Liver (tissue), 9 donors: ENCODE measurements around the gene FAM120AOS. TPM values are rescaled to one million over a fixed set of nuclear protein-coding genes. Genes with fewer than 3 reads are reported as not detected.

Experiments used
- DNase-seq: peaks from one replicate; pipeline ENCODE4 v3.0.0-alpha.2; 2017; ENCODE audit warnings: low spot score
- H3K27ac ChIP-seq, 2 donors: one replicate each; pipeline ENCODE4 v1.7.0; 2013; ENCODE audit warnings: inconsistent platforms in 2 of 2, low read length in 2 of 2, control low read depth in 1 of 2, low read depth in 1 of 2, mild to moderate bottlenecking in 1 of 2
- H3K27me3 ChIP-seq, 4 donors: one replicate each; pipeline versions ENCODE4 v1.6.1 to v1.7.0; 2013; ENCODE audit warnings: low read length in 3 of 4, inconsistent platforms in 1 of 4, mild to moderate bottlenecking in 1 of 4, moderate library complexity in 1 of 4; ENCODE audit not compliant: control insufficient read depth in 4 of 4, insufficient read depth in 4 of 4
- H3K36me3 ChIP-seq, 4 donors: one replicate each; pipeline versions ENCODE4 v1.6.1 to v1.7.0; 2013; ENCODE audit warnings: low read length in 3 of 4, mild to moderate bottlenecking in 3 of 4, low read depth in 1 of 4, moderate library complexity in 1 of 4; ENCODE audit not compliant: control insufficient read depth in 4 of 4, insufficient read depth in 3 of 4
- H3K4me1 ChIP-seq, 4 donors: one replicate each; pipeline versions ENCODE4 v1.6.1 to v1.7.0; 2013; ENCODE audit warnings: low read length in 3 of 4, mild to moderate bottlenecking in 3 of 4, moderate library complexity in 1 of 4; ENCODE audit not compliant: control insufficient read depth in 4 of 4, insufficient read depth in 4 of 4
- H3K4me3 ChIP-seq, 3 donors: one replicate each; pipeline versions ENCODE4 v1.6.1 to v1.7.0; 2013; ENCODE audit warnings: low read length in 3 of 3, control low read depth in 1 of 3, low read depth in 1 of 3, mild to moderate bottlenecking in 1 of 3
- H3K9ac ChIP-seq, 2 donors: one replicate each; pipeline ENCODE4 v1.7.0; 2013; ENCODE audit warnings: low read length in 2 of 2, mild to moderate bottlenecking in 2 of 2, moderate library complexity in 2 of 2, control low read depth in 1 of 2, low read depth in 1 of 2
- H3K9me3 ChIP-seq, 4 donors: one replicate each; pipeline versions ENCODE4 v1.6.1 to v1.7.0; 2013; ENCODE audit warnings: low read length in 3 of 4; ENCODE audit not compliant: control insufficient read depth in 4 of 4
- CTCF ChIP-seq: fragments of 150-350 bp; IDR thresholded peaks from 2 replicates; pipeline ENCODE4 v1.5.1; 2017; ENCODE audit warnings: improper control_type of control experiment, low read depth, low read length; ENCODE audit not compliant: missing input control
- FOXA1 ChIP-seq: IDR thresholded peaks from 2 replicates; pipeline ENCODE4 v1.6.1; 2016; ENCODE audit warnings: antibody characterized with exemption
- GABPA ChIP-seq, 2 donors: IDR thresholded peaks in 1 of 2; conservative IDR thresholded peaks in 1 of 2; 2 replicates each; pipeline ENCODE4 v1.6.1; 2016; ENCODE audit warnings: antibody characterized with exemption in 2 of 2, mild to moderate bottlenecking in 1 of 2, moderate library complexity in 1 of 2
- HNF4A ChIP-seq, 2 donors: conservative IDR thresholded peaks; 2 replicates each; pipeline ENCODE4 v1.6.1; 2016; ENCODE audit warnings: antibody characterized with exemption in 2 of 2, mild to moderate bottlenecking in 2 of 2
- JUND ChIP-seq, 2 donors: IDR thresholded peaks; 2 replicates each; pipeline ENCODE4 v1.6.1; 2016; ENCODE audit warnings: antibody characterized with exemption in 2 of 2
- MAX ChIP-seq: IDR thresholded peaks from 2 replicates; pipeline ENCODE4 v1.6.1; 2016; ENCODE audit warnings: antibody characterized with exemption
- RAD21 ChIP-seq, 2 donors: IDR thresholded peaks; 2 replicates each; pipeline ENCODE4 v1.6.1; 2016; ENCODE audit warnings: antibody characterized with exemption in 2 of 2, mild to moderate bottlenecking in 2 of 2
- YY1 ChIP-seq: IDR thresholded peaks from 2 replicates; pipeline ENCODE4 v1.6.1; 2016; ENCODE audit warnings: antibody characterized with exemption, mild to moderate bottlenecking
- whole genome bisulfite sequencing: extraction: QIAGEN DNeasy Blood & Tissue Kit; methylation state at CpG from one replicate; pipeline ENCODE4 v1.1.7; 2013; 5-methylcytosine and 5-hydroxymethylcytosine counted together
- polyA plus RNA-seq, 2 donors: library from polyadenylated mRNA; stranded (reverse) in 1 of 2; unstranded in 1 of 2; fragments of 200-250 nt in 1 of 2; fragments of >200 nt in 1 of 2; fragmentation: Nextera tagmentation in 1 of 2; extraction: Ambion mirVana in 1 of 2; gene quantifications; one replicate each; pipeline versions ENCODE4 v1.2.1 to v1.2.3, GENCODE V29; 2013 to 2015
- total RNA-seq, 2 donors: library from RNA; depleted of rRNA; stranded (reverse); fragments of >200 nt; gene quantifications; one replicate each; pipeline ENCODE4 v1.2.3, GENCODE V29; 2014
- TF ChIP-seq, protein P1 (sequence below): IDR thresholded peaks from 2 replicates; pipeline ENCODE4 v1.6.1; 2016; ENCODE audit warnings: antibody characterized with exemption
- TF ChIP-seq, protein P2 (sequence below): IDR thresholded peaks from 2 replicates; pipeline ENCODE4 v1.6.1; 2016; ENCODE audit warnings: antibody characterized with exemption
- donor health status: healthy.
- donor health status: healthy.
- donor health status: healthy.
- donor health status: healthy.
- donor health status: healthy.

The FAM120AOS gene
- total and polyA plus RNA-seq, 4 donors, result 16.4 to 25.0 (median 17.3) TPM

GRCh38 chr9:93451849-93452709, 1.3 kb downstream of the FAM120AOS start (continued):
- TF ChIP-seq, protein P1, sequence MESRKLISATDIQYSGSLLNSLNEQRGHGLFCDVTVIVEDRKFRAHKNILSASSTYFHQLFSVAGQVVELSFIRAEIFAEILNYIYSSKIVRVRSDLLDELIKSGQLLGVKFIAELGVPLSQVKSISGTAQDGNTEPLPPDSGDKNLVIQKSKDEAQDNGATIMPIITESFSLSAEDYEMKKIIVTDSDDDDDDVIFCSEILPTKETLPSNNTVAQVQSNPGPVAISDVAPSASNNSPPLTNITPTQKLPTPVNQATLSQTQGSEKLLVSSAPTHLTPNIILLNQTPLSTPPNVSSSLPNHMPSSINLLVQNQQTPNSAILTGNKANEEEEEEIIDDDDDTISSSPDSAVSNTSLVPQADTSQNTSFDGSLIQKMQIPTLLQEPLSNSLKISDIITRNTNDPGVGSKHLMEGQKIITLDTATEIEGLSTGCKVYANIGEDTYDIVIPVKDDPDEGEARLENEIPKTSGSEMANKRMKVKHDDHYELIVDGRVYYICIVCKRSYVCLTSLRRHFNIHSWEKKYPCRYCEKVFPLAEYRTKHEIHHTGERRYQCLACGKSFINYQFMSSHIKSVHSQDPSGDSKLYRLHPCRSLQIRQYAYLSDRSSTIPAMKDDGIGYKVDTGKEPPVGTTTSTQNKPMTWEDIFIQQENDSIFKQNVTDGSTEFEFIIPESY, result no peak
- no peak for TF ChIP-seq RAD21 (IDR thresholded peaks at IDR 0.05)
- TF ChIP-seq JUND (IDR thresholded peaks at IDR 0.05), result no peak

- DNase-seq, result peak; percentile 77
- H3K27me3 ChIP-seq, result no peaks in the 10 kb centered on the region
- peaks cover 5 to 20% (median 12%) of the 10 kb centered on the region in 4 donors for H3K36me3 ChIP-seq
- H3K9ac ChIP-seq, result peak within 1 kb of the TSS; percentile 79 to 94
- H3K27ac ChIP-seq, result peak within 1 kb of the TSS; percentile 90
- TF ChIP-seq YY1, result peak; percentile 35
- TF ChIP-seq RAD21 (IDR thresholded peaks at IDR 0.05), result peak in 1 of 2 donors; percentile 12
- no peak for TF ChIP-seq MAX
- peak within 1 kb of the TSS; percentile 87 to 96 (median 94) for H3K4me3 ChIP-seq
- peaks cover 1 to 33% (median 21%) of the 10 kb centered on the region in 4 donors for H3K4me1 ChIP-seq
- under 1% methylated on average over 100 of the region's 100 CpGs for WGBS
- no peaks in the 10 kb centered on the region for H3K9me3 ChIP-seq
These were observed 2.2 kb downstream of the FAM120AOS start, which contains the start of gene FAM120A for GRCh38 chr9:93450945-93451815. FAM120A (plus strand) TSS chr9:93451685; CDS start chr9:93451916, 231 bp downstream.

DNA sequence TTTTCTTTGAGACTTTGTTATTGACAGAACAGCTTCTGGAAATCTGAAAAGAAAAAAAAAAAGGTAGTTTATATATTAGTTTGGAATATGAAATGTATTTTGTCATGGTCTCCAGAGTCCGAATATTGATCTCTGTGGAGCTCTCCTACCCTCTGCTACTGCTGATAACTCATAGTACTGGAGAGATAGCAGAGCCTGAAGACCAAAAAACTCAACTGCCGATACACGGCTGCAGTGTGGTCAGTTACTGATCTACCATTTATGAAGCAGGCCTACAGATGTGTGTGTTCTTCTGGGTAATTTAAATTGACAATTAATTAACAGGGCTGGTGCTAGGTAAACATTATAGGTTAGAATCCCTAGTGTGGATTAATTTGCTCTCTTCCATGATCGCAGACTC, 5.7 kb downstream of the FAM120AOS start:
- no peak overlapping the region for H3K27ac ChIP-seq
- H3K9me3 ChIP-seq, result no peaks in the 10 kb centered on the region
- no peaks in the 10 kb centered on the region for H3K27me3 ChIP-seq
- no peak overlapping the region for H3K4me3 ChIP-seq
- peaks cover 5 to 28% (median 16%) of the 10 kb centered on the region in 4 donors for H3K36me3 ChIP-seq
- no peak for TF ChIP-seq GABPA (IDR thresholded peaks at IDR 0.05 in 1 of 2, conservative IDR thresholded peaks at IDR 0.05 in 1 of 2)
- TF ChIP-seq HNF4A (conservative IDR thresholded peaks at IDR 0.05), result no peak
- no peak for TF ChIP-seq RAD21 (IDR thresholded peaks at IDR 0.05)
- no peak for TF ChIP-seq FOXA1
- no peak for TF ChIP-seq CTCF
- TF ChIP-seq, protein P2, sequence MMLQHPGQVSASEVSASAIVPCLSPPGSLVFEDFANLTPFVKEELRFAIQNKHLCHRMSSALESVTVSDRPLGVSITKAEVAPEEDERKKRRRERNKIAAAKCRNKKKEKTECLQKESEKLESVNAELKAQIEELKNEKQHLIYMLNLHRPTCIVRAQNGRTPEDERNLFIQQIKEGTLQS, result no peak
- no peak for DNase-seq
- H3K4me1 ChIP-seq, result peaks cover 0 to 10% (median 7%) of the 10 kb centered on the region in 4 donors
- no peak overlapping the region for H3K9ac ChIP-seq
- WGBS, result 97% methylated on average over 4 of the region's 4 CpGs
